Mucosa of descending colon (tissue), 3 donors: ENCODE results near the gene MAP3K9. TPM values are rescaled to one million over a fixed set of nuclear protein-coding genes. Genes with fewer than 3 reads are reported as not detected.

ENCODE experiments used
- ATAC-seq: fragments of 200-7000 bp; cut with Tn5 transposase; one replicate; pipeline ENCODE4 v1.9.1; 2020; ENCODE audit warnings: mild to moderate bottlenecking, moderate library complexity
- DNase-seq, 3 donors: peaks; one replicate each; pipeline ENCODE4 v3.0.0-alpha.2; 2020
- H3K36me3 ChIP-seq: fragments of 200-600 bp; one replicate; pipeline ENCODE4 v1.8.0; 2021; ENCODE audit warnings: low read depth, mild to moderate bottlenecking
- H3K4me1 ChIP-seq: fragments of 200-600 bp; one replicate; pipeline ENCODE4 v1.8.0; 2021; ENCODE audit warnings: low read depth, mild to moderate bottlenecking
- H3K4me3 ChIP-seq: fragments of 200-600 bp; one replicate; pipeline ENCODE4 v1.8.0; 2021; ENCODE audit warnings: mild to moderate bottlenecking
- H3K9me3 ChIP-seq: fragments of 200-600 bp; one replicate; pipeline ENCODE4 v1.8.0; 2021; ENCODE audit warnings: mild to moderate bottlenecking
- intact Hi-C, 2 donors: fragments of 100-400 bp; cut with DNase I in 1 of 2; cut with micrococcal nuclease in 1 of 2; formaldehyde crosslinking; loops; one replicate each; pipeline versions ENCODE4 v1.11.0 to v1.11.1; 2022; cut with DNase I, micrococcal nuclease
- total RNA-seq, 3 donors: library from RNA; stranded (reverse); fragmentation: NEBNext Ultra II Directional in 2 of 3; extraction: Animal tissue kit (Norgen Biotek cat#: 25700) in 2 of 3; gene quantifications; one replicate each; pipeline versions ENCODE4 v1.2.1 to v1.2.4, GENCODE V29; 2021 to 2023
- TF ChIP-seq, protein P1 (sequence below): fragments of 200-600 bp; IDR thresholded peaks from one replicate; pipeline ENCODE4 v1.8.0; 2022; ENCODE audit warnings: antibody characterized with exemption, mild to moderate bottlenecking
- donor health status: DM: no; HTN: no; CAD: no; lungs with moderate emphysema.
- donor health status: DM: no; HTN: no; CAD: no.
- donor health status: DM: no; HTN: yes; CAD: no.

MAP3K9 gene
- total RNA-seq, 3 donors from 2014 or later: 5.7 to 9.3 (median 8.8) TPM

DNA sequence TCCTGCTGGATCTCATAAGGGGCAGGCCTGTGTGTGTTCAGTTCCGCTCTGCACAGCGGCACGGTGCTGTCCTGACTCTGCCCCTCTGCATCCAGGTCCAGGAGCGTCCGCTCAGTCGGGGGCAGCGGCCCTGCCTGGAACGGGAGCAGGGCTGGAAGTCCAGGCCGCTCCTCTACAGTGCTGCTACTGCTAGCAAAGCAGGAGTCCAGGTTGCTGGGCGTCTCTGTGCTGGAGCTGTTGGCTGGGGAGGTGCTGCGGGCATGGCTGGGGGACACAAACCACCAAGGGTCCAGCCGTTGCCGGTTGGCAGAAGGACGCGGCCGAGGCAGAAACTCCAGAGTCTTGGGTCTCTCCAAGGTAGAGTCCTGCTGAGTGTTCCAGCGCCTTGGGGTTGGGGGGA, 78.9 kb downstream of the MAP3K9 start:
- Histone ChIP-seq H3K4me3 (no peak overlapping the region), H3K9me3 (no peaks in the 10 kb centered on the region), H3K36me3 (no peaks in the 10 kb centered on the region), H3K4me1 (no peaks in the 10 kb centered on the region)
- intact Hi-C loops: no loop called here
- no peak for ATAC-seq
- TF ChIP-seq, protein P1, sequence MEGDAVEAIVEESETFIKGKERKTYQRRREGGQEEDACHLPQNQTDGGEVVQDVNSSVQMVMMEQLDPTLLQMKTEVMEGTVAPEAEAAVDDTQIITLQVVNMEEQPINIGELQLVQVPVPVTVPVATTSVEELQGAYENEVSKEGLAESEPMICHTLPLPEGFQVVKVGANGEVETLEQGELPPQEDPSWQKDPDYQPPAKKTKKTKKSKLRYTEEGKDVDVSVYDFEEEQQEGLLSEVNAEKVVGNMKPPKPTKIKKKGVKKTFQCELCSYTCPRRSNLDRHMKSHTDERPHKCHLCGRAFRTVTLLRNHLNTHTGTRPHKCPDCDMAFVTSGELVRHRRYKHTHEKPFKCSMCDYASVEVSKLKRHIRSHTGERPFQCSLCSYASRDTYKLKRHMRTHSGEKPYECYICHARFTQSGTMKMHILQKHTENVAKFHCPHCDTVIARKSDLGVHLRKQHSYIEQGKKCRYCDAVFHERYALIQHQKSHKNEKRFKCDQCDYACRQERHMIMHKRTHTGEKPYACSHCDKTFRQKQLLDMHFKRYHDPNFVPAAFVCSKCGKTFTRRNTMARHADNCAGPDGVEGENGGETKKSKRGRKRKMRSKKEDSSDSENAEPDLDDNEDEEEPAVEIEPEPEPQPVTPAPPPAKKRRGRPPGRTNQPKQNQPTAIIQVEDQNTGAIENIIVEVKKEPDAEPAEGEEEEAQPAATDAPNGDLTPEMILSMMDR: no peak
- DNase-seq: no peak

DNA sequence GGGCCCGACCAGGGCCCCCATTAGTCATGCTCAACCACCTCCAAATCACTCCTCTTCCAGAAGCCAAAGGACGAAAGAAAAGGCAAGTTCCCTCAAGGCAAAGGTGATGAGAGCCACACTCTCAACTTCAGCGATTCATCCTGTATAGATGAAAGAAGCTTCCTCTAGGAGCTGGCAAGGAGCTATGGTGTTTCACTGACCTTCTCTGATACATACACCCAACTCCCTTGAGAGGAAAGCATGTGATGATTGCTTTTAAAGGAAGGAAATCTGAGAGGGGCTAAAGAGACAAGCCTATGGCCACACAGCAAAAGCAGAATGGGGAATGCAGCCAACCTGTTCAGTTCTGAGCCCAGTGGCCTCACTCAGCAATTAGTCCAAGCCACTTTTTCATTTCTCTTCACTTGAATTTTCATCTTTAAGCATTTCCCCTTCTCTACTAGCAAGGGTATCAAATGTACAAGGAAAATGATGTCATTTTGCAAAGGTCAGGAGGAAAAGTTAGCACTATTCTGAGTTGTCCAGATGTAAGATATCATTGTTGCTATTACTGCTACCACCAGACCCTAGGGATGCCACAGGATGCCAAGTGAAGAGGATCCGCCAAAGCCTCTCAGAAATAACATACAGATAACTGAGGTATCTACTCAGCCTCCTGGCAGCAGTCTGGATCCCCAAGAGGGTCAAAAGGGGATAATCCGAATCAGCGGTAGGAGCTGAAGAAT, 82.5 kb downstream of the MAP3K9 start:
- Histone ChIP-seq H3K36me3 (no peaks in the 10 kb centered on the region), H3K4me1 (no peaks in the 10 kb centered on the region), H3K9me3 (no peaks in the 10 kb centered on the region), H3K4me3 (no peak overlapping the region)
- intact Hi-C loops: no loop called here
- no peak for DNase-seq
- ATAC-seq: no peak
- TF ChIP-seq, protein P1: no peak

DNA sequence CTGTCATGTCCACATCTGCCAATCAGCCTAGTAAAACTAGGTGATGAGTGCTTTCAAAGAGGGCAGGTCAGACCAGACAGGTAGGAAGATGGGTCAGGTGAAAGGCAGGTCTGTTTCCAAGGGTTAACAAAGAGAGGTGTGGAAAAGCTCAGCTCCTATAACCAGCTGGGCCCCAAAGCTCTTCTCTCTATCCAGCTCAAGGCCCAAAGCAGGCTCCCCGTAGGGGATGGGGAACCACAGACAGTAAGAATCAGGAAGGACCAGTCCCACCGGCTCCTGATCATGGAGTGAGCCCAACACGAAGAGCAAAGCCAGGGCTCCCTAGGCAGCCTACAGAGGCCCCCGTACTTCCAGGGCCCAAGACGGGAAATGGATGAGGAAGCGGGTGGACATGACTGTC, 84.4 kb downstream of the MAP3K9 start:
- H3K9me3 ChIP-seq: no peaks in the 10 kb centered on the region
- intact Hi-C loops: no loop called here
- DNase-seq (no peak), ATAC-seq (no peak)
- H3K4me3 ChIP-seq: no peak overlapping the region
- no peaks in the 10 kb centered on the region for H3K36me3 ChIP-seq
- TF ChIP-seq, protein P1: no peak
- H3K4me1 ChIP-seq: no peaks in the 10 kb centered on the region

DNA sequence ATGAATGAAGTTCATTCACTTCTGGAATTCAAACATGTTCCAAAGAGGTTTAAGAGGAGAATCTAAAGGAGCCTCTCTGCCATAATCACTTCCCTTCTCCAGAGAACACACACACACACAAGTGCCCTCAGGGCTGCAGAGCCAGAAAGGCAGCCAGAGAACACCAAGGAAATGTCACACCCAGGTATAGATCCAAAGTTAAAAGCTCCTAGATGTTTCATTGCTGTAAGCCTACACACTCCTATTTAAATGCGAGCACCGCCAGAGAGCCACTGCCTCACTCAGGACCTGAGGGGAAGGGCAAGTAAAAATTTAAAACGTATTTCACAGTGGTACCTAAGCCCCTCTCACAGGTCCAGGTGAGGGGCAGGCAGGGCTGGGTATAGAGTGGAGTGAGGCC, 85.2 kb downstream of the MAP3K9 start:
- intact Hi-C loops: no loop called here
- ATAC-seq: no peak

DNA sequence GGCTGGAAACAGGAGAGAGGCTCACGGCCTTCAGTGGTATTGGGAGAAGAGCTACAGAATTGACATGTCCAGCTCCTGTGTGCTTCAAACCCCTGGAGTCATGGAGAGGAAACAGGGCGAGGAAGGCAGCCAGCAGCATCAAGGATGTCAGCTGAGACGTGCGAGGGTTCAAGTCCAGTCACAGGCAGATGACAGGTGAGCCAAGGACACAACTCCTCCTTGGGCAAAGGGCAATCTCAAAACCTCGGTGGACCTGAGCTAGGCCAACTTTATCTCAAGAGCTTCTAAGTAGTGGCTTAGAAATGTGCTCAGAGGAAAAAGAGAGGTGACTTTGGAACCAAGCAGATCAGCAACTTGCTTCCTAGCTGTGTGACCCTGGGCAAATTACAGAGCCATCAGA, 86.0 kb downstream of the MAP3K9 start:
- intact Hi-C loops: no loop called here
- H3K36me3 ChIP-seq: no peaks in the 10 kb centered on the region
- no peak overlapping the region for H3K4me3 ChIP-seq
- TF ChIP-seq, protein P1: no peak
- H3K4me1 ChIP-seq: no peaks in the 10 kb centered on the region
- no peaks in the 10 kb centered on the region for H3K9me3 ChIP-seq
- DNase-seq (no peak), ATAC-seq (no peak)

More for the DNA sequence above, 85.2 kb downstream of the MAP3K9 start:
- Histone ChIP-seq H3K4me1 (no peaks in the 10 kb centered on the region), H3K9me3 (no peaks in the 10 kb centered on the region), H3K4me3 (no peak overlapping the region), H3K36me3 (no peaks in the 10 kb centered on the region)
- TF ChIP-seq, protein P1: no peak
- DNase-seq: no peak
